ENCODE measurements around the gene RAB35. TPM values are rescaled to one million over a fixed set of nuclear protein-coding genes. Genes with fewer than 3 reads are reported as not detected.
"Not testable (repeated sequence)": the region's sequence is repeated elsewhere in the genome, so short reads cannot be mapped to it uniquely, and the experiment has no call there.

Gene RAB35
- polyA plus RNA-seq, 3 donors = 34.4 to 39.8 (median 39.3) TPM

DNA sequence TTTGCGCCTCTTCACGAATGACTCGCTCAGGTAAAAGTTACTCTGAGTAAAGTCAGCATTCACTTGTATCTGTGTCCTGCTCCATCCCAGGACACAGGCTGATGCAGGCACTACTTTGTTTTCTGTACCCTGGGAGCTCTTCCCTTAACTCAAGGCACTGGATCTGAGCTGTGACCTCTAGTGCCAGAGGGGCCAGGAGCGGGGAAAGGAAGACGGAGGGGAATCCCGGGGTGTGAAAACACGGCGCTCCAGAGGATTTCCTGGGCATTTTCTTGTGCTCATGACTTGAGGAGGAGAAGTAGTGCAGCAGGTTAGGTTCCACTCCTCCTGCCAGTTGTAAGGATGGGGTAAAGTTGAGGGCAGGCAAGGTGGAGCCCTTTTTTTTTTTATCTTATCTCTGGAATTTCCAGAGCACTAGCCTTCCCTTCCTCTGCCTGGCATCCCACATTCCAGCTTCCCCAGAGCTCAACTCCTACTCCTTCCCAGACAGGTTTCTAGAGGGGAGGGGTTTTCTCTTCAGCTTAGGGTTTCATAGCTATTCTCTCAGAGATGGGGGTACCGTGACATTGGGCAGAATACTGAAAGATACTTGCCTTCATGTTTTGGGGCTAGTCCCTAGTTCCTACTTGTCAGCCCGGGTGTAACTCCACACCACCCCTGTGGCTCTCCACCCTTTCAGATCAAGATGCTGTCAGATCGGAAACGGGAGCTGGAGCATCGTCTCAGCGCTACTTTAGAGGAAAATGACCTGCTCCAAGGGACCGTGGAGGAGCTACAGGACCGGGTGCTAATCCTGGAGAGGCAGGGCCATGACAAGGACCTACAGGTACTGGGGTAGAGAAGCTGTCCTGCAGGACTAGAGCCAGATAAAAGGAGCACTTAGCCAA lies 52.3 kb downstream of the RAB35 start:
- no peak for DNase-seq (ENCODE audit: low read depth in 3 of 3, low spot score in 2 of 3)

DNA sequence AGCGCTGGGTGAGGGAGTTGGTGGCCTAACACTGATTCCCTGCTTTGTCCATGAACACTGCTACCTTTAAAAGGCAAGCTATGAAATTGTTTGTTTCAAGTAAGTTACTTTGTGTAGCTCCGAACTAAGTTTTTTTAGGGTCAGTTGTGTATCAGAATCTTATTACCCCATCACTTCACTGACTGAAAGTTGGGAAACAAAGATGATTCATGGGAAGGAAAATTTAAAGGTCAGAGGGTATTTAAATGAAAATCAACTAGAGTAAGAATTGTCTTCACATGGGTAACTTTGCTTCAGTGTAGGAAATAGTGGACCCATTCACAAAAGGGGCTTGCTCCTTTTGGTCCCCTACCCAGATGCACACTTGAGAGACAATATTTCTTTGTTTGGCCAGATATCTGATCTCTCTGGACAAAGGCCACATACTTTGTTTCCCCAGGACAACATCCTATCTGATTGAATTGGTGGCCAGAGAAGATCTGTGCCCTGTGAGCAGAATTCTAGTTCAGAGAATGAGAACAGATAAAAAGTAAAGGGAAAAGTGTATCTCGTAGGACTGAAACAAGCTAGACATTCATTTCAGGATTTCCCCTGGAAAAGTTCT lies 53.5 kb downstream of the RAB35 start:
- DNase-seq (ENCODE audit: low read depth in 3 of 3, low spot score in 2 of 3) = no peak

DNA sequence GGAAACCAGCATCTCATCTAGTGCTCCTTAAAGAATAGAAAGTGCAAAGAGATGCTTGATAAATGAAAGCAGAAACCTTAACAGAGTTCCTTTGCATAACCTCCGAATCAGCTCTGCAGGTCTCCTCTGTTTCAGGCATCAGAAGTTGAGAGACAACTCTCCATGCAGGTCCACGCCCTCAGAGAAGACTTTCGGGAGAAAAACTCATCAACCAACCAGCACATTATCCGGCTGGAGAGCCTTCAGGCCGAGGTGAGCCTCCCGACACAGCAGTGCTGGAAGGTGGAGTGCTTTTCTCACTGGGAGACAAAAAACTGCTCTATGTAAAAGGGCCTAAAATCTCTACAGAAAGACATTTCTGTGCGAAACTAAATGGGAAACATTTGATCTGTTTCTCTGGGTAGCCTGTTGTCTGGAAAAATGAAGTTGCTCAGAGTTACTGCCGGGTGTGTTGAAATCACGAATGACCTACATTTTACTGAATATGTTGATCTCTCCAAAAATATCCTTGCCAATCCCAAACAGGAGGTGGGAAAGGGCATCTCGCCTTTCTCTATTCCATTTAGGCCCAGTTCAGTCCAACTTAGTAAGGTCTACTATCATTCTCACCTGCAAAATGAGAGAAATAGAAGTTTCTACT lies 54.9 kb downstream of the RAB35 start:
- no peak for DNase-seq (ENCODE audit: low read depth in 3 of 3, low spot score in 2 of 3)

DNA sequence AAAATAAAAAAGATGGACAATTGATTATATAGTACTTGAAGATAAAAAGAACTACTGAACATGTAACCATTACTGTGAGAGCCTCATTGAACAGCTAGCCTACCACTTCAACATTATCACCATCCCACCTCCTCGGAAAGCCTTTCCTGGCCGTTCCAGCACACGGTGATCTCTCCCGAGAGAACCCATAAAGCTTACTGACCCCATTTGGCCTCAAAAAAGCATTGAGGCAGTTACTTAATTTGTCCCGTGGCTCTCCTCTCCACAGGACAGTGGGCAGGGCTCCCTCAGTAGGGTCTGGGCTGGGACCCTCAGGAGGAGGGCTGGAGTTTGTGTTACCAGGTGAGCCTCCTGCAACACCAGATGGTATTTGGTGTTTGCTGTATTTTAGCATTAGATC lies 55.8 kb downstream of the RAB35 start:
- no peak for DNase-seq (ENCODE audit: low read depth in 3 of 3, low spot score in 2 of 3)

DNA sequence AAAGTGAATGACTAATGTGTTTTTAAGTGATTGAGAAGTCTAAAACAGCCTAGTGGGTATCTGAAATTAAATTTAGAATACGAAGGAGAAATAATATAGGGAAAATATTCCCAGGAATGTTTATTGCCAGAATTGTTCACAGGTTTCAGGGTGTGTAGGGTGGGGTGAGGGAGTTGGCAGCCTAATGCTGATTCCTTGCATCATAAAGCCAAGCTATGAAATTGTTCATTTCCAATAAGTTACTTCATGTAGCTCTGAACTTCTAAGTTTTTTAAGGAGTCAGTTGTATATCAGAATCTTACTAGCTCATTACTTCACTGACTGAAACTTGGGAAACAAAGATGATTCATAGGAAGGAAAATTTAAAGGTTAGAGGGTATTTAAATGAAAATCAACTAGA lies 56.4 kb downstream of the RAB35 start:
- DNase-seq (ENCODE audit: low read depth in 3 of 3, low spot score in 2 of 3) = no peak

DNA sequence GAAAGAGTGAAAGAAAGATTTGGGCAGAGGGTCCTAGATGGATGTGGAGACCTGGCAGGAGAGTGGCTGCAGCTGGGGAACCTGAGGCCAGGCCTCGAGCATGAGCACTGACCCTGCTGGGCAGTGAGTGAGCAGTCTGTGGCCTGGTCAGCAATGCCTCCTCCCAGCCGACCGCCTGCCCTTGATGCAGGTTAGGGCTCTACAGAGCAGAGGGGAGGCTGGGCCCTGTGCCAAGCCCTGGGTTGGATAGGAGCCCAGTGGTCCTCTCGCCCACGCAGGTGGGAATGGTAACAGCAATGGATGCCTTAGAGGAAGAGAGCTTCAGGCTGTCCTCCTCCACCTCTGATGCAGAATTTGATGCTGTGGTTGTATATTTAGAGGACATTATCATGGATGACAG lies 59.8 kb downstream of the RAB35 start:
- no peak for DNase-seq (ENCODE audit: low read depth in 3 of 3, low spot score in 2 of 3)

DNA sequence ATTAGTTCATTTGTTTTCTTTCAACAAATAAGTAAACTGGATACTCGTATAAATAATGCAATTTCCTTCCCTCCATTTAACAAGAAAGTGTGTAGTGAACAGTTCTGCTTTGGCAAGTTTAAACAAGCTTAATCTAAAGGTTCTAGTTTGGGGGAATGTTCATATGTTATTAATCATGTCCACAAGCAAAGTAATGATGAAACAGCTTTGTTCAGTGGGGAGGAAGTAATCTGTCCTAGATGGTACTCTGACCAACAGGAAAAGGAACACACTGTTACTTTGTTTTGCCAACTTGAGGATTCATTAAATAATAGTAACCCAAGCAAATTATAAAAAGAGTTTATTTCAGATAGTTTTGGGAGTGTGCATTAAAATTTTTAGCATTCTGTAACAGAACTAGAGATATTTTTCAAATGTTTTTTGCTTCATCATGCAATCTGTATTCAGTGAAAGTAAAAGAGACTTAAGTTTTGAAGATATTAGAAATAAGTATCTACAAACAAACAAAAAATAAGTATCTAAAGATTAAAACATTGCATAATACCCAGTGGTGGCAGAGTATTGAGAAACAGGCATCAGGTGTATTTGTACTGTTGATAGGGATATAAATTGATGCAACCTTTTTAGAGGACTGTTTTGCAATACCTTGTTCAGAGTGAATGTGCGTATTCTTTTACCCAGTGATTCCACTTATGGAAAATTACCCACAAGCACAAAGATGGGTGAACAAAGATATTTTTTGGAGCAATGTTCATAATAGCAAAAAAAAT lies 61.1 kb downstream of the RAB35 start:
- DNase-seq (ENCODE audit: low read depth in 3 of 3, low spot score in 2 of 3) = no peak

DNA sequence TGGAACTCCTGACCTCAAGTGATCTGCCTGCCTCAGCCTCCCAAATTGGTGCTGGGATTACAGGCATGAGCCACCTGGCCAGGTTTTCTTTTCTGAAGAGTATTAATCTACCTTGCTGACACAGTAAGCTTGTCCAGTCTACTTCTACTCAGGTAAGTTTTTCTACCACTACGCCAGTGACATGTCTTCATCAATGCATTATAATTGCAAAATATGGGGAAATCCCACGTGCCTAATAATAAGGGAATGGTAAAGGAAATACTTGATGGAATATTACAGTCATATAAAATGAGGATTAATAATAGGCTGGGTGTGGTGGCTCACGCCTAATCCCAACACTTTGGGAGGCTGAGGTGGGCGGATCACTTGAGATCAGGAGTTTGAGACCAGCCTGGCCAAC lies 62.3 kb downstream of the RAB35 start:
- no peak for DNase-seq (ENCODE audit: low read depth in 3 of 3, low spot score in 2 of 3)

DNA sequence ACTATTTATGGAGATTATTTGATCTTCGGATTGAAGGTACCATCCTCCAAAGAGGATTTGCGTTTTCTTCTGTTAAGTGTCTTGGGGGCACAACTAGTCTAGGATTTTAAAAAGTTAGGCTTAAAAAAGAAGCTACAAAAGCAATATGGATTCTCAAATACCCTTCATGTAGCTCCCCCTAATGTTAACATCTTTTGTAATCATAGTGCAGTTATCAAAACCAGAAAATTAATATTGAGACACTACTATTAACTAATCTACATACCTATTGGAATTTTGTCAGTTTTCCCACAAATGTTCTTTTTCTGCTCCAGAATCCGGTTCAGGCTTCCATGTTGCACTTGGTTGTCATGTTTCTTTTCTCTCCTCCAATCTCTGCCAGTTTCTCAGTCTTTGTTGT lies 65.0 kb downstream of the RAB35 start:
- no peak for DNase-seq (ENCODE audit: low read depth in 3 of 3, low spot score in 2 of 3)

DNA sequence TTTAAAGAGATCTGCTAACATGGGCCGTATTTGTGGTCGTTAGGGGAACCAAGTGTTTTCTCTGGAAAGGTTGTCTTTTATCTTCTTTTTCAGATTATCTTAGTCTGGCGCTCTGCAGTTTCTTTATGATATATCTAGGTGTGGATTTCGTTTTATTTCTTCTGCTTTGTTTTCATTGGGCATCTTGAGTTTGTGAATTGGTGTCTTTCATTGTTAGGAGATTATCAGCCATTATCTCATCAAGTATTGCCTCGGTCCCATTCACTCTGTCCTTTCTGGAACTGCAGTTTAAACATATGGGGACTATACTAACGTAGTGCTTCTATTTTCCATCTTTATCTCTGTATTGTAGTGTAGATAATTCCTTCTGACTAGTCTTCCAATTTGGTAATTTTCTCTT lies 67.1 kb downstream of the RAB35 start:
- no peak for DNase-seq (ENCODE audit: low read depth in 3 of 3, low spot score in 2 of 3)

DNA sequence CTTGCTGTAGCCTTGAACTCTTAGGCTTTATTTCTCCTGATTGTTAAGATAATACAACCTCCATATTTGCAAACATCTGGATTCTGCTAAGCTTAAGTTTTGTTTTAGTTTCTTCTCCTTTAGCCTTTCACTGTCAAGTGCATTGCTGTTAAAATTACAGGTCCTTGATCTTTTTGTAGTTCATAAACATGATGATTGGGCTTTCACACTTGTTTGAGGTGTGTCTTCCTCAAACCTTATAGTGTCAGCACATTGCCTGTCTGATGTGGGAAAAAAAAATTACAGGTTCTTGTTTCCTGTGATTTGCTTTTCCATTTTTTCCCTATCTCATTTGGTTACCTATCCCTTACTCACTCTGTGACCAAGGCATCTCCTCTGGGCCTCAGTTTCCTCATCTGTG lies 68.3 kb downstream of the RAB35 start:
- no peak for DNase-seq (ENCODE audit: low read depth in 3 of 3, low spot score in 2 of 3)

DNA sequence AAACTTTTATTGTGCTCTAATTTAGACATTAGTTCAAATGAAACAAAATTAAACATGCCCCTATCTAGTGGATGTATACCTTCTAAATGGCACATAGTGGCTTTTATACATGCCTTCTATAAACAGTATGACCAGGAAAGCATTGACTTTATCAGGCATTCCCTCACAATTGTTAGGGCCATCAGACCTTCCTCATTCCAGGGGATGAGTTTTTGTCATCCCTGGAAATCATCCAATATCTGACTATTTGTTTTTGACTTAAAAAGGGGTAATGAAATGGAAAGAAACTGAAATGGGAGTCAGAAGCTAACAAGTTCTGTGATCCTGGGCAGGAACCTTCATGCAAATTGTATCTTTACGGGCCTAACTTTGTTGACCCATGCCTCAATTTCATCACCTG lies 69.5 kb downstream of the RAB35 start:
- DNase-seq (ENCODE audit: low read depth in 3 of 3, low spot score in 2 of 3) = no peak

DNA sequence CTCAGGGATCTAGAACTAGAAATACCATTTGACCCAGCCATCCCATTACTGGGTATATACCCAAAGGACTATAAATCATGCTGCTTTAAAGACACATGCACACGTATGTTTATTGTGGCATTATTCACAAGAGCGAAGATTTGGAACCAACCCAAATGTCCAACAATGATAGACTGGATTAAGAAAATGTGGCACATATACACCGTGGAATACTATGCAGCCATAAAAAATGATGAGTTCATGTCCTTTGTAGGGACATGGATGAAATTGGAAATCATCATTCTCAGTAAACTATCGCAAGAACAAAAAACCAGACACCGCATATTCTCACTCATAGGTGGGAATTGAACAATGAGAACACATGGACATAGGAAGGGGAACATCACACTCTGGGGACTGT lies 71.2 kb downstream of the RAB35 start:
- not testable (repeated sequence) for DNase-seq (ENCODE audit: low read depth in 3 of 3, low spot score in 2 of 3)

Other genes with a start within 250 kb of the RAB35 start
- gene CIT, start 239.4 kb downstream of the RAB35 start, polyA plus RNA-seq (ENCODE audit: insufficient read length in 3 of 3) = 10 to 100 TPM; 15.0 to 17.5 (median 15.1) TPM
- gene BICDL1, start 127.5 kb downstream of the RAB35 start, polyA plus RNA-seq (ENCODE audit: insufficient read length in 3 of 3) = 10 to 100 TPM; 34.3 to 39.1 (median 36.2) TPM
- gene GCN1, start 78.0 kb upstream of the RAB35 start, polyA plus RNA-seq (ENCODE audit: insufficient read length in 3 of 3) = 10 to 100 TPM; 46.9 to 52.5 (median 50.7) TPM
- 1,000 to 10,000 TPM; 2,811 to 3,069 (median 3,025) TPM for gene RPLP0, start 84.4 kb upstream of the RAB35 start, polyA plus RNA-seq (ENCODE audit: insufficient read length in 3 of 3)
- gene PXN, start 149.0 kb upstream of the RAB35 start, polyA plus RNA-seq (ENCODE audit: insufficient read length in 3 of 3) = 10 to 100 TPM; 52.8 to 58.9 (median 56.8) TPM
- gene RNU4-2, start 175.2 kb upstream of the RAB35 start, polyA plus RNA-seq (ENCODE audit: insufficient read length in 3 of 3) = not detected
- gene RNU4-1, start 176.5 kb upstream of the RAB35 start, polyA plus RNA-seq (ENCODE audit: insufficient read length in 3 of 3) = not detected
- 1 to 10 TPM; 4.2 to 5.8 (median 5.2) TPM for gene SIRT4, start 185.6 kb upstream of the RAB35 start, polyA plus RNA-seq (ENCODE audit: insufficient read length in 3 of 3)
- under 1 TPM; 0.31 to 0.49 (median 0.40) TPM for gene PLA2G1B, start 211.0 kb upstream of the RAB35 start, polyA plus RNA-seq (ENCODE audit: insufficient read length in 3 of 3)

All from right renal cortex interstitium (tissue), 3 donors.